Inferior parietal cortex (tissue), 1 donor: ENCODE data around the gene UVRAG.

Experiments used
- DNase-seq: peaks from one replicate; pipeline ENCODE4 v3.0.0-alpha.2; 2016; ENCODE audit errors: extremely low spot score

UVRAG gene

GRCh38 chr11:75814677-75815344 lies at the start of gene UVRAG:
UVRAG (plus strand) TSS chr11:75815210; CDS start chr11:75815408, 198 bp downstream.
- DNase-seq: peak; percentile 99

GRCh38 chr11:75766443-75767227 lies 48.4 kb upstream of the UVRAG start:
- DNase-seq: no peak

GRCh38 chr11:75767228-75767572 lies 47.8 kb upstream of the UVRAG start:
- no peak for DNase-seq

- DNase-seq: no peak
Observed at GRCh38 chr11:75767793-75768111, 47.3 kb upstream of the UVRAG start.

GRCh38 chr11:75768112-75768908 lies 46.7 kb upstream of the UVRAG start, which contains the start of gene DGAT2:
DGAT2 (plus strand) TSS chr11:75768778; CDS start chr11:75768992, 214 bp downstream.
- peak; percentile 55 for DNase-seq

GRCh38 chr11:75768909-75769771 lies 45.9 kb upstream of the UVRAG start:
- DNase-seq: no peak

GRCh38 chr11:75770102-75770501 lies 44.9 kb upstream of the UVRAG start:
- DNase-seq: no peak

GRCh38 chr11:75771646-75772410 lies 43.2 kb upstream of the UVRAG start:
- no peak for DNase-seq

- DNase-seq: no peak
Observed at GRCh38 chr11:75773595-75774353, 41.2 kb upstream of the UVRAG start.

GRCh38 chr11:75775056-75775455 lies 40.0 kb upstream of the UVRAG start:
- no peak for DNase-seq

- DNase-seq: no peak
Observed at GRCh38 chr11:75776546-75776945, 38.5 kb upstream of the UVRAG start.

- no peak for DNase-seq
Observed at GRCh38 chr11:75777461-75778110, 37.4 kb upstream of the UVRAG start.

GRCh38 chr11:75778962-75779361 lies 36.0 kb upstream of the UVRAG start:
- DNase-seq: no peak

GRCh38 chr11:75779960-75780359 lies 35.0 kb upstream of the UVRAG start:
- no peak for DNase-seq

GRCh38 chr11:75780888-75781287 lies 34.1 kb upstream of the UVRAG start:
- no peak for DNase-seq

GRCh38 chr11:75781296-75781695 lies 33.7 kb upstream of the UVRAG start:
- no peak for DNase-seq

GRCh38 chr11:75781831-75782230 lies 33.2 kb upstream of the UVRAG start:
- no peak for DNase-seq

- DNase-seq: no peak
Observed at GRCh38 chr11:75782540-75783263, 32.3 kb upstream of the UVRAG start.
